HG03575 (cell line): Measurements from ENCODE around the gene TK1.

Source experiments
- ATAC-seq: cut with Tn5 transposase; IDR thresholded peaks from one replicate; pipeline ENCODE4 v1.9.1; 2021; ENCODE audit not compliant: unreplicated experiment, insufficient number of reproducible peaks, low FRiP score; ENCODE audit errors: extremely low read depth

Gene TK1

GRCh38 chr17:78164748-78165607 lies 21.9 kb downstream of the TK1 start:
- ATAC-seq = no peak

DNA sequence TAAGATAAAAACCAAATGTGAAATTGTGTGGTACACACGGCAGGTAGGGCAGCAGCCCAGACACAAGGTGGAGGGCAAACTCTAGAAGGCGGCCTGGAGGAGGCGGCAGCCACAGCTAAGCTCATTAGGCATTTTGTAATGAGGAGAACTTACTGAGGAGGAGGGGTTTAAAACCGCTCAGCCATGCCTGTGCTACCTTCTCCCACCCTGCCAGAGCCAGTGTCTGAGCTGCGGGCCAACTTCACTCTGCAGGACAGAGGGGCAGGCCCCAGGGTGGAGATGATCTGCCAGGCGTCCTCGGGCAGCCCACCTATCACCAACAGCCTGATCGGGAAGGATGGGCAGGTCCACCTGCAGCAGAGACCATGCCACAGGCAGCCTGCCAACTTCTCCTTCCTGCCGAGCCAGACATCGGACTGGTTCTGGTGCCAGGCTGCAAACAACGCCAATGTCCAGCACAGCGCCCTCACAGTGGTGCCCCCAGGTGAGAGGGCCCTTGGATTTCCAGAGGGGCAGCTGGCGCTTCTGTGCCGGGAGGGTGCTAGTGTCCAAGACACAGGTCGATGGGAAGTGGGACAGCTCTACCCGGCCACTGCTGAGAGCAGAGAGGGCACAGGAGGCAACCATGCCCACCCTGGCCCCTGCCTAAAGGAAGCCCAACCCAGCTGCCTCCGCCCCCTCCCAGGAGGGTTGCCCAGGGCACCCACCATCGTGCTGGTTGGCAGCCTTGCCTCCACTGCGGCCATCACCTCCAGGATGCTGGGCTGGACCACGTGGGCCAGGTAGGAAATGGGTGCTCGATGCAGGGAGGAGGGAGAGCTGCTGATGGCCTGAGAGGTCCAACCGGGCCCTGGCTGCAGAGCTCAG lies 22.7 kb downstream of the TK1 start:
- no peak for ATAC-seq

DNA sequence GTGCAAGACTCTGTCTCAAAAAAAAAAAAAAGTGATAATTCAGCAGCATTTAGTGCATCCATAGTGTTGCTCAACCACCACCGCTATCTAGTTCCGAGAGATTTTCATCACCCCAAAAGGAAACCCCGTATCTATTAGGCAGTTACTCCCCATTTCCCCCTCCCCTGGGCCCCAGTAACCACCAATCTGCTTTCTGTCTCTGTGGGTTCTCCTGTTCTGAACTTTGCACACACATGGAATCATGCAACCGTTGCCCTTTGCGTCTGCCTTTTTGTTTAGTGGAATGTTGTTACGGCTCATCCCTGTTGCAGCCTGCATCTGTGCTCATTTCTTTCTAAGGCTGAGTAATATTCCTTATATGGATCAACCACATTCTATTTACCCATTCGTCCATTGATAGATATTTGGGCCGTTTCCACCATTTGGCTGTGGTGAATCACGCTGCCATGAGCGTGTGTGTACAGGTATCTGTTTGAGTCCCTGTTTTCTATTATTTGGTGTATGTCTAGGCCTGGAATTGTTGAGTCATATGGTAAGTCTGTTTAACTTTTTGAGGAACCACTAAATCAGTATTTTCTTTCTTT lies 27.2 kb downstream of the TK1 start:
- ATAC-seq = no peak

DNA sequence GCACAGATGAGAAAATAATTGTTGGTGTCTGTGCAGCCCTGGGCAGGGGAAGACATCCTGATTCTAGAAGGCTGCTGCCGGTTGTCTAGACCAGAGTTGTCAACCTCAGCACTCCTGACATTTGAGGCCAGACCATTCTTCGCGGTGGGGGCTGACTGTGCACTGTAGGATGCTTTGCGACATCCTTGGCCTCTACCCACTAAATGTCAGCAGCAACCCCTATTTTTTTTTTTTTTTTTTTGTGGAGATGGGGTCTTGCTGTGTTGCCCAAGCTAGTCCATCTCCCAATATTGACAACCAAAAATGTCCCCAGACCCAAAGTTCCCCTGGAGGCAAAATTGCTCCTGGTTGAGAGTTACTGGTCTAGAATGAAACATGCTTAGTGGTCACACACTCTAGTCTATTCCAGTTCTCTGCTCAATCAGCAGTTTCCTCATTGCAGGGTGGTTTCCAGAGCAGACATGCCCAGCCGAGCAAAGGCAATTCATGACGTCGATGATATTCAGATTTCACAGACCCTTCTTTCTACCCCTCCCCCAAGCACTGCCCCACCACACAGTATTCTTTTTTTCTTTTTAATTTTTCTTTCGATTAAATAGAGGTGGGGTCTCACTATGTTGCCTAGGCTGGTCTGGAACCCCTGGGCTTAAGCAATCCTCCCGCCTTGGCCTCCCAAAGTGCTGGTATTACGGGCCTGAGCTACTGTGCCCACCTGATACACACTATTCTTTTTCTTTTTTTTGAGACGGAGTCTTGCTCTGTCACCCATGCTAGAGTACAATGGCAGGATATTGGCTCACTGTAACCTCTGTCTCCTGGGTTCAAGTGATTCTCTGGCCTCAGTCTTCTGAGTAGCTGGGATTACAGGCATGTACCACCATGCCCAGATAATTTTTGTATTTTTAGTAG lies 31.7 kb downstream of the TK1 start:
- no peak for ATAC-seq

DNA sequence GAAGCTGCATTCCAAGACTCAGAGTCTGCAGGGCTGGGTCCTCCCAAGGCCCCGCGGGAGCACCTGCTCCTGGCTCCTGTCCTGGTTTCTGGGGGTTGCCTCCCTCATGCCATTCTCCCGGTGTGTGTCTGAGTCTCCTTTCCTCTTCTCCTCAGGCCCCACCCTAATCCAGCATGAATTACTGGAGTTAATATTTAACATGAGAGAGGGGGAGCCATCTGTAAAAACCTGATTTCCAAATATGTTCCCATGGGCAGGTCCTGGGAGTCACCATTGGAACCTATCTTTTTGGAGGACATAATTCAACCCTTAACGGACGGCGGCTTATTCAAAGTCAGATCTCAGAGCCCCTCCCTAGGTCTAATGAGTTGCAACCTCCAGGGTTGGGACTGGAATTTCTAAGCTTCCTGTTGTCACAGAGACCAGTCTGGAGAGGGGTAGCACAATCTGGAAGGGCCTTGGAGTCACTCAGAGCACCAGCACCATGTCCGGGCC lies 35.3 kb downstream of the TK1 start:
- no peak for ATAC-seq

GRCh38 chr17:78148286-78149016 lies 38.4 kb downstream of the TK1 start:
- ATAC-seq = no peak

DNA sequence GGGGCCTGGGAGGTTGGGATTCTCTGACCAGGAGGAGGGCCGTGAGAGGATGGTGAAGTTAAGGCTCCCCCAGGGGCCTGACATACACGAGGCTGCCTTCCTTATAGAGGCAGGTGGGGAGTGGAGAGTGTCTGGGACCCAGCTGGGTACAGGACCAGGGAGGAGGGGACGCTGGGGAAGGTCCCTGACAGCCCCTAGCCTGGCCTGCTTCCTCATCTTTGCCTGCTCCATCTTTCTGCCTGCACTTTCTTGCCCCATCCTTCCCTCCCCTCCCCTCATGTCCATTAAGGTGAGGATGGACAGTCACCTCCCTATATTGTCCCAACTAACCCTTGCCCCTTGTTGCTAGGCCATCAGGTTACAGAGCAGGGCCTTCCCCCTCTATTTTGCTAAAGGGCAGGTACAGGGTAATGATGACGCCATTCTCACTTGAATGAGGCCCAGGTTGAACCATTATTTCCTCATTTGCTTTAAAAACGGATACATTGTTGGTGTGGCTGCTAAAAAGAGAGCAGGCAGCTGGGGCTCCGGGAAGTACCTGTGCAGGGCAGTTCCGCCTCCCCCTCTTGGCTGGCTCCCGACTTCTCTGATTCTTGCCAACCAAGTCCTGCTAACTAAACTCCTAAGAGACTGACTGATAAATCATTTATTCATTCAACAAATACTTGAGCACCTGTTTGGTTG lies 39.4 kb downstream of the TK1 start:
- no peak for ATAC-seq

DNA sequence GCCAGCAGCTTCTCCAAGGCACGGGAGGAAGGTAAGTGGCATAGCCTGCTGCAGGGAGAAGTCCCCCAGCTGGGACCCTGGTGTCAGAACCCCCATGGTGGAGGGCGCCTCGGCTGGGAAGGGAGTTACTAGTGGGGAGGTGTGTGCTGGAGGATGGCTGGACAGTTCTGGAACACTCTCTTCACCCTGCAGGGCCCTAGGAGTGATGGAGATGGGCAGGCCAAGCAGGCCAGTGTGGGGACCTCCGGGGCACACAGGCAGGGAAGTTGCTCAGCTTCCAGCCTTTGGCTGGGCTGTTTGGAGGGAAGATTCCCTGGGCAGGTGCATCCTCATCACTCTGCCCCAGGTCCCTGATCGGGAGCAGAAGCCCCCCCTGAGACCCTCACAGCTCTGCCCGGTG lies 40.0 kb downstream of the TK1 start:
- no peak for ATAC-seq

GRCh38 chr17:78146471-78146869 lies 40.4 kb downstream of the TK1 start:
- ATAC-seq = no peak

GRCh38 chr17:78144736-78145641 lies 41.9 kb downstream of the TK1 start:
- no peak for ATAC-seq

DNA sequence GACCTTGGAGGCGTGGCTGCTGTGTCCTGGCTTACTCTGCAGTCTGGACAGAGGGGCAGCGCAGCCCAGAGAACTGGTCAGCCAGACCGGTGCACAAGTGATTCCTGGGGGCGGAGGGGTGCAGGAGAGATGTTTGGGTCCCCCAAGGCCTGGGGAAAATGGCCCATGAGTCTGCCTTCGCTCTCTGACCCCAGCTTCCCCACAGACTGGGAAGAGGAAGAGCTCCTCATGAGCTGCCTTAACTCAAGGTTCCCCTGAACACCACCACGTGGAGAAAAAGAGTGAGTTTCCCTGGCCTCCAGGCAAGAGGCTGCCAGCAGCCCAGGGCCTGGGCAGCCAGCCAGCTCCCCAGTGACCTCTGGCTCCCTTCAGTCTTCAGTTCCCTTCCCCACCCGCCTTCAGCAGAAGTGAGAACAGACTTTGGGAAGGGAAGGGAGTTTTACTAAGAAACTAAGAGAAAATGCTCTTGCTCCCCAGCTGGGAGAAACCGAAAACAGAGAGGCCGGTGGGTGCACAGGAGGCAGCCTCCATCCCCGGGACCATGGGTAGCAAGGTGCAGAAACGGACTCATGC lies 42.6 kb downstream of the TK1 start:
- ATAC-seq = no peak

DNA sequence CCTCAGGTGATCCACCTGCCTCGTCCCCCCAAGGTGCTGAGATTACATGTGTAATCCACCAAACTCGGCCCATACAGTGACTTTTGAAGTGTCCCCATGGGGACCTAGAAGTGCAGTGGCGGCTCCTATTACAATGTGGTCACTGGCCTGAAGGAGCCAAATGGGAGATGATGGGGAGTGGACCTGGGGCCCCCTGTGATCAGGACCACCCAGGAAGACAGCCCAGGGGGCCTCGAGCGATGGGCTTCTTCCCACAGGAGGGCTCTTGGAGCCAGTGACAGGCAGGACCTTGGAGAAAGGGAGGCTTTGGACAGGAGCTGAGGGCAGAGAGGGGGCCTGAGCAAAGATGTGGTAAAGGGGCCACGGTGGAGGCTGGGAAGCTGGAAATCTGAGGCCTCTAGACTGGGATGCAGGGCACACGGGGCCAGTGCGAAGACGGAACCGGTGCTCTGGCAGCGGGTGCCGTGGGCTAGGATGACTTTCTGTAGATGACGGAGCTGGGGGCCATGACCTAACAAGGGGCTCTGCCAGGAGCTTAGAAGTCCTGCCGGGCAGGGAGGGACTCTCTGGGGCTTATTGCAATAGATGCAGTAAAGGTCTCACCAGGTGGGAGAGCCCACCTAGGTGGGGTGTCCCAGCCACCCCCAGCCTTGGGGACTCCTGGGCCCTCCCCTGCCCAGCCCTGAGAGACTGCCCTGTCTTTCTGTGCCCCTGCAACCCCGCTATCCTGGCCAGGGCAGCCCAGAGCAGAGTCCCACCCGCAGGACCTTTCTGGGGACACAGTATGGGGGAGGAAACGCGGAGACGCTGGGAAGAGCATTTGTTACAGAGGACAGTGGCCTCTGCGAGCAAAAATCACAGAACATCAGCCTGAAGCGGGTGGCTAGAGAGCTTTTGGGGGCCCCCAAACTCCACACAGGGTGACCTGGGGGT lies 43.4 kb downstream of the TK1 start:
- no peak for ATAC-seq

DNA sequence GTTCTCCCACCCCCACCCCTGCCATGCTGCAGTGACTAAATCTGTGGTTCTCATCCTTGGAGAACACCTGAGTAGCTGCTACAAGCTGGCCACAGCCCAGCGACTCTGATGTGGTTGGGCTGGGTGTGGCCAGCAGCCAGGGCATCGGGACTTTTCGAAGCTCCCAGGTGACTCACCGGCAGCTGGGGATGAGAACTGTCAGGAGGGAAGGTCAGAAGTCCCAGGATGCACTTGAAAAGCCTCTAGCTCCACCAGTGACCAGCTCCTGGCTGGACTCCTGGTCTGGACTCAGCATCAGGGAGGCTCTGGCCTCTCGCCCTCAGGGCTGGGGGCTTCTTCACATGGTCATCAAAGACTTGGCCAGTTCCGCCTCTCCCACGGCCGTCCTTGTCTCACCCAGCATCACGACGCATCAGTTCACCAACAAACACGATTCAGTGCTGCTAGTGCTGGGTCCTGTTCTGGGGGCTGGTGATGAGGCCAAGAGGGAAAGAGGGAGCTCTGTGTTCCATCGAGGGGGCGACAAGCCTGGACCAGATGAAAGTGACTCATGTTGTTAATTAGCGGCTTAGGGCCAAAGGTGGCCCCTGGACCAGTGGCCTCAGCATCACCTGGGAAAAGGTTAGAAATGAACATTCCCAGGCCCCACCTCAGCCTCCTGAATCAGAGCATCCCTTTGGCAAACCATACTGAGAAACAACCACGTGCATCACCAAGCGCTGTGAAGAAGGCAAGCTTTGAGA lies 44.6 kb downstream of the TK1 start:
- no peak for ATAC-seq

DNA sequence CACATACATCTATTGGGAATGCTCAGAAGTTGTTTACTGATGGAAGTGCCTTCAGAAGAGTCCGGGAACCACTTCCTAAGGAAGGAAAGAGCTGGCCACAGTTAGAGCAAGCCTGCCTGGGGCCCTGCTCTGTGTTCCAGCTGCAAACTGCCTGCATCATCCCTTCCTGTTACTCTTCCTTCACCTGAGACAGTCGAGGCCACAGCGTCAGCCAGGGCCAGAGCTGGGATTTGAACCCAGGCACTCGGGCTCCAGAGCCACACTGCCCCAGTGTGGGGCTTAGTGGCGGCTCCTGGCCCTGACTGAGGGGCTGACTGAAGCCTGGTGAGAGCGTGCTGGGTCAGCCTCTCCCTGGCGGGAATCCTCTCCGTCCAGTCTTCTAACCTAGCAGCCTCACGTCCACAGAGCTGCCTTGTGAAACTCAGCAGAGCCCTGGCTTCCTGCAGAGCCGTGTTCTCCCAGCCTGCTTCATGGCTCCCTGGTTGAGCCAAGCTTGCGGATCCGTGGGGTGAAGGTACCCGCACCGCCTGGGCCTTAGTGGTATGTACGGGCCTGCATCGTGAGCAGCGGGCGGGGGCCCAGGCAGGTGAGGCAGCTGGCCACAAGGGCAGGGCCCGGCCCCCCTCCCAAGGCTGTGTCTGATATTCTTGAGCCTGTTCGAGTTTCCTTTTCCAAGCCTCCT lies 45.3 kb downstream of the TK1 start:
- no peak for ATAC-seq
